AML-193 (cell line): ENCODE data around the gene OTOP1.
"Not testable (repeated sequence)": the region's sequence is repeated elsewhere in the genome, so short reads cannot be mapped to it uniquely, and the experiment has no call there.

ENCODE experiments used
- DNase-seq, 2 experiments: peaks; one replicate each; lab custom pipeline; 2025; lab: John Stamatoyannopoulos, UW

The OTOP1 gene

DNA sequence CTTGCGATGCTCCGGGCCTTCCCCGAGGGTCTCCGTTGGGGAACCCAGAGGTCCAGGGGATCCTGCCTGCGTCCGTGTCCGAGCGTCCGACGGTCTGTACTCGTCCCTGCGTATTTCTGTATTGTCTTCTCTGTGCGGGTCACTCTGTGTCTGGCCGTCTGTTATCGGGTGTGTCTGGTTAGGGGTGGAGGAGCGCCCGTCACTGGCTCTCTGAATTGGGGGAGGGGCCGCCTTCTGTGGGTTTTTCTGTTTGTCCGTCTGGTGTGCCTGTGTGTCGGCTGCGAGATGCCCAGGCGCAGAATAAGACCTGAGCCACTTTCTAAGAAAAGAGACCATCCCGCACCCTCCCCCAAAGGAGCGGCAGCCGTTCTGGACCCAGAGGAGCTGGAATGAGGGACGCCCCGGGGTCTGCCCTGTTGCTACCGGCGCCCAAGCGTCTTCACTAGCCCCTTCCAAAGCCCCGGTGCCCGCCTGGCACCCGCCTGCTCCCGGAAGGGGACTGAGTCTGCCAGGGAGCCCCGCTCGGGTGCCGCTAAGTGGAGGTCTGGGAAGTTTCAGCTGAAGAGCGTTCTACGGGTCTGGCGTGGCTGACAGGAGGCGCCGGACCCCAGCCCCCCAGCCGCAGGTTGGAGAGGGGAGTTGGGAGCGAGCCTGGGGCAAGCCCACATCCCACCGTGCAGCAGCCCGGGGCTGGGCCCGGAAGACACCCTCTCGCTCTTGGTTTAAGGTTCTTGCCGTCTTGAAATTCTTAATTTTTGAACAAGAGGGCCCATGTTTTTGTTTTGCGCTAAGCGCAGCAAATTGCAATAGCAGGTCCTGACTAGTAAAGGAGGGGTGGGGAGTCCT is 1.0 kb upstream of the OTOP1 start:
- DNase-seq: no peak

DNA sequence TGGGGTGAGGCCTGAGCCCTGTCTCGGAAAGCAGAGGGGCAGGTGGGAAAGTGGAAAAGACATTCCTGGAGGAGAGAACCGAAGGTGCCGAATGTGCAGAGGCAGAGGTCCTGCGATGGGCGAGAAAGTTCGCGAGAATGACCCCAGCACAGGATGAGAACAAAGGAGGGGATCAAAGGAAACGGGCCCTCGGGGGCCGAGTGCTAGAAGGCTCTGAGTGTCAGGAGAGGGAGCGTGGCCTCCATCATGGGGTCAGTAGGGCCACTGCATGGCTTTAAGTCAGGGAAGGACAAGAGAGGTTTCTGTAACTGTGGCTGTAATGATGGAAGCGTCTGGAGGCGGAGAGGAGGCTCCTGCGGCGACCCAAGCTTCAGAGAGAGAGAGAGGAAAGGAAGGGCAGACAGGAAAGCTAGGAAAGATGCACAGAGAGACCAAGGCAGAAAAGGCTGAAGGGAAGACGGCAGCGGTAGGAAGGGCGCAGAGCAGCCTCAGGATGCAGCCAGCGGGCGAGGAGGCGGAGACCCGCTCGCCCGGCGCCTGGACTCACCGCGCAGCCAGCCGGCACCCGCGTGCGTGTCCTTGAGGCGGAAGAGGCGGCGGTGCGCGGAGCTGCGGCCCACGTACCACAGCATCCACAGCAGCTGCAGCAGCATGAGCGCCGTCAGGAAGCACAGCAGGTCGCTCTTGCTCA is 669 bp downstream of the OTOP1 start:
- DNase-seq: no peak

DNA sequence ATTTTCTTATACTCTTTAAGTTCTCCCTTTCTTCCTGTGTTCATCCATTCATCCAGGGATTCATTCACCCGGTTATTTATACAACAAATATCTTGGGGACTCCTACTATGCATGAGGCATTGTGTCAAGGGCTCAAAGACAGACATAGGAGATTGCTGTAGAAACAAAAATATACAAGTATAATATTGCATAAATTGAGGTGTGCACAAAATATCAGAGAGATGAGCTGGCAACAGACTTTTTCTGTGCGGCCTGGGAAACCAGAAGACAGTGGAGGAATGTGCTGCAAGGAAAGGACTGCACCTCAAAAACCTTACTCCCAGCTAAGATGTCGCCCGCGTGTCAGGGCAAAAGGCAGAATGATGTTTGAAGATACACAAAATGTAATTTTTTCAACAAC is 9.6 kb downstream of the OTOP1 start:
- DNase-seq: no peak

DNA sequence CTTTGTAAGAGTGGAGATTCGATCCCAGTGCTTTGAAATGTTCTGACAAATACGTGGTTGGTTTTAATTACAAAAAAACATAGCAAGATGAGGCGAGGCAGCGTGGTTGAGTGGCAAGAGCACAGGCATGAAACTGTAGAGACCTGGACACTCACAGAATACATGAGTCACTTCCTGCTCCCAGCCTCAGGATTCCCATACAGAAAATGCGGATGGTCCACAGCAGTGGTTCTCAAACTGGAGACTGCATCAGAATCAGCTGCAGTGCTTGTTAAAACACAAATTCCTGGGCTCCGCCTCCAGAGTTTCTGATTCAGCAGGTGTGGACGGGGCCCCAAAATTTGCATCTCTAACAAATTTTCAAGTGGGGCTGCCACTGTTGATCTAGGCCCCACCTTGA is 10.1 kb downstream of the OTOP1 start:
- DNase-seq: no peak

DNA sequence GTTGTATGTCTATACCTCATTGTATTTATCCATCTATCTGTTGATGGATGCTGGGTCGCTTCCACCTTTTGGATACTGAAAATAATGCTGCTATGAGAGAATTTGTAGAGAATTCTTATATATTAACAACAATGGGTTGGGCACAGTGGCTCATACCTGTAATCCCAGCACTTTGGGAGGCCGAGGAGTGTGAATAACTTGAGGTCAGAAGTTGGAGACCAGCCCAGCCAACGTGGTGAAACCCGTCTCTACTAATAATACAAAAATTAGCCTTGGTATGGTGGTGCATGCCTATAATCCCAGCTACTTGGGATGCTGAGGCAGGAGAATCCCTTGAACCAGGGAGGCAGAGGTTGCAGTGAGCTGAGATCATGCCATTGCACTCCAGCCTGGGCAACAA is 13.1 kb downstream of the OTOP1 start:
- DNase-seq: not testable (repeated sequence)

DNA sequence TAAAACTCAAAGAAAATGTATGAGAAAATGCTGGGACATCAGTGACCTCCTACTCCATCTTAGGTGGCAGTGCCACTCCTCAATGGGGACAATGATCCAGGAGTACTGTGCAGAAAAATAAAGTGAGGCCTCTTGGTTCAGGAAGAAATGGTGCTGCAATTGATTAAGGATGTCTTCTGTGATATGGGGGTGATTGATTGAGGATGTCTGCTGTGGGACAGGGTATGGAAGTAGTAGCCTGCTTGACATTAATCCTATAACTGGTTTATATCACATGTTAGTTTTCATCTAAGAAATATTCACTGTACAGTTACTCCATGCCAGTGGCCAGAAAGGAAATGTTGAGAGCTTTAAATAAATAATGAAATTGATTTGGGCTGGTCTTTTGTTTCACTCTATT is 20.5 kb downstream of the OTOP1 start:
- no peak for DNase-seq

DNA sequence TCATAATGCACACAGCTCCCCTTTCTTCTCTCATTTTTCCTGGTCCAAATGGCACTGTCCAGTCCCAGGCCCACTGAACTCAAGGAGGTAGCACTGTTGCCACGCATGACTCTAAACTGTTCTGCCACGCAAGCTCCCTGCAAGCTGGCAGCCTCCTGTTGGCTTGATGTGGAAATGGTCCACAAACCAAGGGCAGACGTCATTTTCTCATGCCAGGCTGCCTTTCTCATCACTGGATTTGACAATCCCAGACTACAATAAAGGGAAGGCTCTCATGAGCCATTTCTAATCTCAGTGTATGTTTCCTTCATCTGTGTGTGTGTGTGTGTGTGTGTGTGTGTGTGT is 22.4 kb downstream of the OTOP1 start:
- DNase-seq: no peak

DNA sequence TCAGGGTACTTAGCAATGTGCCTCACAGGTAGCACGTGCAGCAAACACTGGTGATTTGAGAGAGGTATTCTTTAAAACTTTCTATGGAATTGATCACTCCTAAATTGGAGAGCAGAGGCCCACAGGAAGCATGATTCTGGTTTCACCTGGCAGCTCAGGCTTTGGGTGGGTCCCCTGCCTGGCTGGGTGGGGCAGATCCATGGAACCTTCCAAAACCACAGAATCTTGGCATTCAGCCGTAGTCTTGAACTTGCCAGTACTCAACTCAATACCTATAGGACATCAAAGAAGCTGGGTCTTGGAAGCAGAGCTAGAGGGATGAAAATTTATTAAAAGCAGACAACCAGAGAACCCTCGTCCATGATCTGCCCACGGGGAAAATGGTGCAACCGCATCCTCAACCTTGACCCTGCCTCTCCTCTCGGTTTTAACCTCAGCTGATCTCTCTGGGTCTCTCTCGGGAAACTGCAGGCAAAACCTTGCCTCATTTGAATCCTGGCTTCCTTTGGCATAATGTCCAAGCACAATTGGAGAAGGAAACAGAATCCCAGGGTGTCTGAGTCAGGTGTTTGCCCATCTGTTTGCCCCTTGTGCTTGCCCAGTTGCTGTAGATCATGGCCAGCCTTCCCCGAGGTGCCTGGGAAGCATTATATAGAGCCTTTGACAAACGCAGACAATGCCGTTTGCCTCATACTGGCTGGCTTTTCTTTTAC is 22.9 kb downstream of the OTOP1 start:
- DNase-seq: no peak

DNA sequence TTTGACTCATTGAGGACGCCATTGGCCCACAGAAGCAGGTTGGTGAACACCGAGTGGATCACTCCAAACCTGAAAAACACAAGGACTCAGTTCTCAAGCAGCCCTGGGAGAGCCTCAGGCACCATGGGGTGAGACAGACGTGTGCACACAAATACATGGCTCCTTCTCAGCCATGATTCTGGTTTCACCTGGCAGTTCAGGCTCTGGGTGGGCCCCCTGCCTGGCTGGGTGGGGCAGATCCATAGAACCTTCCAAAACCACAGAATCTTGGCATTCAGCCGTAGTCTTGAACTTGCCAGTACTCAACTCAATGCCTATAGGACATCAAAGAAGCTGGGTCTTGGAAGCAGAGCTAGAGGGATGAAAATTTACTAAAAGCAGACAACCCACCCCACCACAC is 24.2 kb downstream of the OTOP1 start:
- no peak for DNase-seq

DNA sequence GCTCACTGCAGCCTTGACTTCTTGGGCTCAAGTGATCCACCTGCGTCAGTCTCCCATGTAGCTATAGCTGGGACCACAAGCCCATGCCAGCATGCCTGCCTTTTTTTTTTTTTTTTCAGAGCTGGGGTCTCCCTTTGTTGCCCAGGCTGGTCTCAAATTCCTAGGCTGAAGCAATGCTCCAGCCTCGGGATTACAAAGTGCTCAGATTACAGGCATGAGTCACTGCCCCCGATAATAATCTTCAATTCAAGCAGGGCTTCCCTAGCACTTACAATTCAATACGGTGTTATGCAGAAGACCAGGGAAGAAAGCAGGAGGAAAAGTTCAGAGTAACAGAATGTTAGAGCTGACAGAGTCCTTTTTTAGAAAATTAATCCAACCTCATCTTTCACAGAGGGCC is 26.1 kb downstream of the OTOP1 start:
- no peak for DNase-seq

DNA sequence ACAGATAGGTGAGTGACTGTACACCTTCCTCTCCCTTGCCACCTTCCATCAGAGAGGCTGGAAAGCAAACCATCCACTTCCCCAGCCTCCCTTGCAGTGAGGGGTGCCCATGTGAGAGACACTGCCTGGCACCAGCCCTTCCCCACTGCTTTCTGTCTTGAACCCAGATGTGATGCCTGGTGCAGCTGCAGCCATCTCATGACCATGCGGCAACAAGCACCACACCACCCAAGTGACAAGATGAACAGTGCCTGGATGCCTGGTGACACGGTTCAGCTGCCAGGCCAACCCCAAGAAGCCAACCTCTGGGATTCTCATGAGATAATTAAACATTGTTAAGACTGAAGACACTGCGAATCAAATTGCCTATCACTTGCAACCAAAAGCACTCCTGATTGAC is 31.4 kb downstream of the OTOP1 start:
- DNase-seq: no peak

DNA sequence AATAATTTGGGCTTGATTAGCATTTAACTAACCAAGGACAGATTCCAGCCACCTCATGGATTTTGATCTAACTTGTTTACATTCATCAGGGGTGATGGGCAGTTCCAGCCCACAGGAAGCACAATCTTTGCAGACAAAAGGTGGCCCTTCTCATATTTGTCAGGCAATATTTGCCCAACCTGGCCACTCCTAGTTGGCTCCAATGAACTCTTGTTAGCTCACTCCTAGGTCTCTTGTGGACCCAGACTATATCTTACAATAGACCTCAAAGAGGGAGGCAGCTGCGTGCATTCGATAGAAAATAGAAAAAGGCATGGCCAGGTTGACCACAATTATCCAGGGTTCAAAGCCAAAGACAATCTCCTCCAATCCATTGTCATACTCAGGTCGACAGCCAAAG is 38.2 kb downstream of the OTOP1 start:
- DNase-seq: not testable (repeated sequence)

DNA sequence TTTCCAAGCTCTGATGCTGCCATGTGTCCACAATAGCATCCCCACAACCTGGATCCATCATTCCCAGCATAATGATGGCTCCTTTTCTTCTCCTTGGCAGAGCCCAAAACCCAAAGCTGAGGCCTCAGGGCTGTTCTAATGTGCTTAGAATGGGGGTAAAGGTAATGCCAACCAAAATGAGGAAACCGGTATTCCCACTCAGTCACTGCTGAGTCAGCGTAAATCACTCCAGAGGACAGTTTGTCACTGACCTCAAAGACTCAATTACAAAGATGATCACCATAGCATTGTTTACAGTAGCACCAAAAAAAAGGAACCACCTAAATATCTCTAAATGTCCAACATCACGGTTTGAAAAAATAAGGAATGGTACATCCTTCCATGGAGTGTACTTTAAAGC is 41.2 kb downstream of the OTOP1 start:
- DNase-seq: no peak

DNA sequence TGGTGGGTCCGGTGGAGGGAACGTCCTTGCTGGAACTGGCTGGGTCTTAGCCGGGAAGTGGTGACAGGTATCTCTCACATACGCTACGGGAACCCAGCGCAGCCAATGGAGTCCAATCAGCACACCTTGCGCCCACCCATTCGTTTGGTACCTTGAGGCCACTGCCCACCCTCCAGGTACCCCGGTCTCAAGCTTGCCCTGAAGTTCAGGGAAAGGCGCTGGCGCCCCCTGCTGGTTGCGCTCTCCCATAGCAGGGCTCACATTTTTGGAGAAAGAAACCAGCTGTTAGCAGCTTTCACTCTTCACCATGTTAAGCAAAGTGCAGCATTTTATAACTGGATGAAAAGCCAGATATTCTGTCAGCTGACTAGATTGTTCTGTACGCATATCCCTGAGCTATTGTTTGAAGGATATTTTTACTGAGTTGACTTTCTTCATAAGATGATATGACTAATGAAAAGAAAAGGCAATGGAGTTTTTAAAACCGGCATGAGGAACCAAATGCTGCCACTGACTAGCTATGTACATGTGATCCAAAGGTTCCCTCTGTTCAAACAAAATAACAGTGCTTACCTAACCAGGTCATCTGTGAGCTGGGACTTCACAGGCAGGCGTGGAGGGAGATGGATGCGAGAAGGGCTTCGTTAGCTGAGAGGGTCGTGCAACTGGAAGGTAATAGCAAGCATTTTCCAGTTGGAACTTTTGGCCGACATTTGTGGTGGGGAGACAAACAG is 43.7 kb downstream of the OTOP1 start:
- peak in 1 of 2 experiments; percentile 1 for DNase-seq

DNA sequence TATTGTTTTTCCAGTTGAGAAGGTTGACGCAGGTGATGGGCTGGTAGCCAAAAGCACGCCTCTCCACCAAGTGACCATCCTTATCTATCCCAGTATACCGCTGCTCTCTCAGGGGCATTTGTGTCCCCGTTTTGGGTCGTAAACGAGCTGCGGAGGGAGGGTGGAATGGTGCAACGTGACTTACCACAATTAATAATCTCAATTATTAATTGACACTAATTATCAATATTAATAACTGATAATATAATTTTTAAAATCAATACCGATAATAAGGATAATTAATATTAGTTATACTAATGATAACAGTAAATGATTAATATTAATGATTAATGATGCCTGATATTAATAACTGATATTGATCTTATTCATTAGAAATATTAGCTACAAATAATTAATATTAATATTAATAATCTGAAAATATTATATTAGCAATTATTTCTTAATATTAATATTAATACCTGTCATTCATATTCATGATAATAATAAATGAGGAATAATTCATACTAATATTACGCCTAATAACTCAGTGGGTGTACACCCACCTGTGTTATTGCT is 56.1 kb downstream of the OTOP1 start:
- no peak for DNase-seq

DNA sequence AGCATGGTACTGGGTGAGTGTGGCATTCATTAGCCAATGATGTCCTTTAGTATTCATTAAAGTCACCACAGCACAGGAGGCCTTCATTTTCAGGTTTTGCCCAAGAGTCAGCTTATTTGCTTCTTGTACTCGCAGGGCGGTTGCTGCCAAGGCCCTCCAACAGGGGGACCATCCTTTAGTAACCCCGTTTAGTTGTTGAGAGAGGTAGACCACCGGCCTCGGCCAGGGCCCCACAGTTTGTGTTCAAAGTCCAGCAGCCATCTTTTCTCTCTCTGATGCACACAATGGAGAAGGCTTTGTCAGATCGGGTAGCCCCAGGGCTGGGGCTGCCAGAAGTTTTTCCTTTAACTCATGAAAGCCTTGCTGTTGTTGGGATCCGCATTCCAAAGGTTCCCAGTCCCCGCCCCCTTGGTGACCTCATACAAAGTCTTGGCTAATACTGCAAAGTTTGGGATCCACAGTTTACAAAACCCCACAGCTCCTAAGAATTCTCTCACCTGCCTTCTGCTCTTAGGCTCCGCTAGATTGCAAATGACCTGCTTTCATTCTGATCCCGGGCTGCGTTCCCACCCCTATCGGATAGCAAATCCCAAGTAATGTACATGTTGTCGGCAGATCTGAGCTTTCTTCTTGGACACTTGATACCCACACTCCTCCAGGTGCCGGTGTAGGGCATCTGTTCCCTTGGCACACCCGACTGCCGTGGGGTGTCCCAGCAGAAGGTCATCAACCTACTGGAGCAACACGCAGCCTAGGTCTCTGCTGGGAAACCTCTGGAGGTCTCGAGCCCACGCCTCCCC is 58.5 kb downstream of the OTOP1 start:
- not testable (repeated sequence) for DNase-seq

DNA sequence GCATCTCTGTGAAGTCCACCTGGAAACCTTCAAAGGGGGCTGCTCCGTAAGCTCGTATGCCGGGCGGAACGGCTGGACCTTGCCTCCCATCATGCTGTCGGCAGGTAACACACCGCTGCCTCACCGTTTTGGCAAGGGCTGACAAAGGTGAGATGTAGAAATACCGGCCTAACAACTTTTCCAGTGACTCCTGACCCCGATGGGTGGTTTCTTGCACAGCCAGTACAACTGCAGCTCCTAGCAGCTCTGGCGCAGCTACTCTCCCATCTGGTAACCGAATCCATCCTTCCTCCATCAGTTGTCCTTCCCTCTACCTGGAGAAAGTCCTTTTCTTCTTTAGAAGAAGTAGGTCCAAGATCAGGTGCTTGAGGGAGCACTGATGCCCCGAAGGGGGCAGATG is 59.7 kb downstream of the OTOP1 start:
- not testable (repeated sequence) for DNase-seq

DNA sequence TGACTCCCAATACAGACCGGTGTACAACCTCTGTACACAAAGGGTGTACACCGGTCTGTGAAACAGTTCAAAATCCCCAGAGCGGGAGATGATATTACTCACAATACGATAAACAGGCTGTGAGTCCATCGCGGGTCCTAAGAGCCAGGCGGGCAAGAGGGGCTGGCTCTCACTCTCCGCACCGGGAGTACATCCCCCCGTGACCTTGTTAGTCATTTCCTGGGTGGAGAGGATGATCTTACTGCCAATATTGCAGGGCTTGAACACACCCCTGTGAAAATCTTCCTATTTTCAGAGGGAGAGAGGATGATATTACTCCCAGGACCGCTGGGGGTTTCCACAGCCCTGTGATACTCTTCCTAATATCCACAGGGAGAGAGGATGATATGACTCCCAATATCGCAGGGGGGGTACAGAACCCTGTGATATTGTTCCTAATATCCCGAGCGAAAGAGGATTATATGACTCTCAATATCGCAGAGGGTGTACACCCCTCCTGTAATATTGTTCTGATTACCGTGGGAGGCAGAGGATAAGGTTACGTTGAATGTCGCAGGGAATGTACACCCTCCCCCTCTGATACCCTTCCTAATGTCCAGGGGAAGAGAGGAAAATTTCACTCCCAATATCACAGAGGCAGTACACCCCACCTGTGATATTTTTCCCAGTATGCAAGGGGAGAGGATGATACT is 60.9 kb downstream of the OTOP1 start:
- not testable (repeated sequence) for DNase-seq

DNA sequence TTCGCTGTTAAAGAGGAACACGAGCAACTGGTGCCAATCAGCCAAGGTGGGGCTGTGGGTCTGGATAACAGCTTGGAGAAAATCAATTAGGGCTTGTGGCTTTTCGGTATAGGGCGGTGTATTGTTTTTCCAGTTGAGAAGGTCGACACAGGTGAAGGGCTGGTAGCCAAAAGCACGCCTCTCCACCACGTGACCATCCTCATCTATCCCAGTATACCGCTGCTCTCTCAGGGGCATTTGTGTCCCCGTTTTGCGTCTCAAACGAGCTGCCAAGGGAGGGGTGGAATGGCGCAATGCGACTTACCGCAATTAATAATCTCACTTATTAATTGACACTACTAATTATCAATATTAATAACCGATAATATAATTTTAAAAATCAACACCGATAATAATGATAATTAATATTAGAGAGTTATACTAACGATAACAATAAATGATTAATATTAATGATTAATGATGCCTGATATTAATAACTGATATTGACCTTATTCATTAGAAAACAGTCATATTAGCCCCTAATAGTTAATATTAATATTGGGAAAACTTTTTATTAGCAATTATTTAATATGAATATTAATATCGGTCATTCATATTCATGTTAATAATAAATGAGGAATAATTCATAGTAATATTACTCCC is 62.1 kb downstream of the OTOP1 start:
- DNase-seq: not testable (repeated sequence)

DNA sequence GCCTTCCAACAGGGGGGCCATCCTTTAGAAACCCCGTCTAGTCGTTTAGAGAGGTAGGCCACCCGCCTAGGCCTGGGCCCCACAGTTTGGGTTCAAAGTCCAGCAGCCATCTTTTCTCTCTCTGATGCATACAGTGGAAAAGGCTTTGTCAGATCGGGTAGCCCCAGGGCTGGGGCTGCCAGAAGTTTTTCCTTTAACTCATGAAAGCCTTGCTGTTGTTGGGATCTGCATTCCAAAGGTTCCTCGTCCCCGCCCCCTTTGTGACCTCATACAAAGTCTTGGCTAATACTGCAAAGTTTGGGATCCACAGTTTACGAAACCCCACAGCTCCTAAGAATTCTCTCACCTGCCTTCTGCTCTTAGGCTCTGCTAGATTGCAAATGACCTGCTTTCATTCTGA is 64.5 kb downstream of the OTOP1 start:
- DNase-seq: not testable (repeated sequence)
